ENCODE data around the gene SLC6A11. TPM values are rescaled to one million over a fixed set of nuclear protein-coding genes. Genes with fewer than 3 reads are reported as not detected.

Gene SLC6A11
- total RNA-seq, 1 donor from 2014 or later, result 2.7 TPM

- peaks cover 85% of the 10 kb centered on the region for H3K27me3 Mint-ChIP-seq (ENCODE audit: low read depth)
- no peak for DNase-seq (ENCODE audit: low spot score in 2 of 2, unreplicated experiment in 2 of 2)
- H3K4me1 Mint-ChIP-seq, result no peaks in the 10 kb centered on the region
- no peaks in the 10 kb centered on the region for H3K36me3 Mint-ChIP-seq
- no peak for TF ChIP-seq CTCF (IDR thresholded peaks at IDR 0.05; ENCODE audit: unreplicated experiment)
- H3K27ac Mint-ChIP-seq, result no peak overlapping the region
- H3K9me3 Mint-ChIP-seq, result no peaks in the 10 kb centered on the region
- no peak overlapping the region for H3K4me3 Mint-ChIP-seq
Observed at GRCh38 chr3:10792208-10792607, 23.8 kb upstream of the SLC6A11 start.

GRCh38 chr3:10798600-10799367, 17.2 kb upstream of the SLC6A11 start:
- Mint-ChIP-seq H3K27me3 (ENCODE audit: low read depth) (peaks cover 62% of the 10 kb centered on the region), H3K4me3 (no peak overlapping the region), H3K27ac (no peak overlapping the region), H3K9me3 (no peaks in the 10 kb centered on the region), H3K4me1 (peaks cover under 1% of the 10 kb centered on the region), H3K36me3 (no peaks in the 10 kb centered on the region)
- no peak for DNase-seq (ENCODE audit: low spot score in 2 of 2, unreplicated experiment in 2 of 2)
- no peak for TF ChIP-seq CTCF (IDR thresholded peaks at IDR 0.05; ENCODE audit: unreplicated experiment)

GRCh38 chr3:10804183-10804648, 11.8 kb upstream of the SLC6A11 start:
- Mint-ChIP-seq H3K27me3 (ENCODE audit: low read depth) (peaks cover 26% of the 10 kb centered on the region), H3K27ac (peak overlapping the region; percentile 83), H3K9me3 (peaks cover 4% of the 10 kb centered on the region), H3K4me3 (no peak overlapping the region), H3K36me3 (no peaks in the 10 kb centered on the region), H3K4me1 (peaks cover 11% of the 10 kb centered on the region)
- no peak for TF ChIP-seq CTCF (IDR thresholded peaks at IDR 0.05; ENCODE audit: unreplicated experiment)
- no peak for DNase-seq (ENCODE audit: low spot score in 2 of 2, unreplicated experiment in 2 of 2)

GRCh38 chr3:10806006-10806405, 10.0 kb upstream of the SLC6A11 start:
- DNase-seq (ENCODE audit: low spot score in 2 of 2, unreplicated experiment in 2 of 2), result no peak
- H3K4me1 Mint-ChIP-seq, result peaks cover 11% of the 10 kb centered on the region
- no peak for TF ChIP-seq CTCF (IDR thresholded peaks at IDR 0.05; ENCODE audit: unreplicated experiment)
- no peak overlapping the region for H3K4me3 Mint-ChIP-seq
- peaks cover 34% of the 10 kb centered on the region for H3K27me3 Mint-ChIP-seq (ENCODE audit: low read depth)
- peaks cover 7% of the 10 kb centered on the region for H3K9me3 Mint-ChIP-seq
- no peak overlapping the region for H3K27ac Mint-ChIP-seq
- H3K36me3 Mint-ChIP-seq, result no peaks in the 10 kb centered on the region

GRCh38 chr3:10808130-10808735, 7.8 kb upstream of the SLC6A11 start:
- peaks cover 49% of the 10 kb centered on the region for H3K27me3 Mint-ChIP-seq (ENCODE audit: low read depth)
- no peaks in the 10 kb centered on the region for H3K36me3 Mint-ChIP-seq
- H3K9me3 Mint-ChIP-seq, result peaks cover 7% of the 10 kb centered on the region

More at GRCh38 chr3:10808130-10808735, 7.8 kb upstream of the SLC6A11 start:
- H3K27ac Mint-ChIP-seq, result no peak overlapping the region
- peaks cover 11% of the 10 kb centered on the region for H3K4me1 Mint-ChIP-seq
- DNase-seq (ENCODE audit: low spot score in 2 of 2, unreplicated experiment in 2 of 2), result no peak
- TF ChIP-seq CTCF (IDR thresholded peaks at IDR 0.05; ENCODE audit: unreplicated experiment), result no peak
- H3K4me3 Mint-ChIP-seq, result no peak overlapping the region

All from mesothelial cell of epicardium (in vitro differentiated cells).